ENCODE measurements around the gene KRT85. TPM values are rescaled to one million over a fixed set of nuclear protein-coding genes. Genes with fewer than 3 reads are reported as not detected.
A peak's percentile ranks its signal among the peaks of the same experiment; 100 is the strongest.

The KRT85 gene
- total RNA-seq, 1 experiment from 2014 or later = not detected

- TF ChIP-seq EZH2 (IDR thresholded peaks at IDR 0.05; ENCODE audit: low read depth) = no peak
- DNase-seq = no peak
- Histone ChIP-seq H3K9me3 (ENCODE audit: insufficient read depth, low read depth) (no peaks in the 10 kb centered on the region), H3K79me2 (ENCODE audit: low read depth) (no peaks in the 10 kb centered on the region), H3K4me3 (no peak overlapping the region), H4K20me1 (ENCODE audit: insufficient read depth) (no peaks in the 10 kb centered on the region), H3K27ac (no peak overlapping the region), H2AFZ (no peak overlapping the region), H3K36me3 (ENCODE audit: low read depth) (no peaks in the 10 kb centered on the region), H3K4me2 (no peak overlapping the region), H3K4me1 (replicated peaks; ENCODE audit: insufficient read depth) (no peaks in the 10 kb centered on the region), H3K27me3 (ENCODE audit: insufficient read depth, low read depth) (no peaks in the 10 kb centered on the region), H3F3A (ENCODE audit: insufficient read depth, low read depth) (no peaks in the 10 kb centered on the region; the same call in 1 of the 2 replicates), H3K9me2 (ENCODE audit: insufficient read depth) (no peaks in the 10 kb centered on the region)
- ChIA-PET POLR2A (ENCODE audit: unreplicated experiment) (interaction anchor here (0.6 kb wide), 1 partner anchor 319 kb away, joined by 3 read pairs; no protein-coding TSS in a partner anchor), CTCF (no interaction called here)
- intact Hi-C loops (cut with micrococcal nuclease; ENCODE audit: unreplicated experiment) = no loop called here
- no TSS peak for BruUV-seq (replicated peaks)
Measured at GRCh38 chr12:52391618-52392002, 24.3 kb upstream of the KRT85 start.

DNA sequence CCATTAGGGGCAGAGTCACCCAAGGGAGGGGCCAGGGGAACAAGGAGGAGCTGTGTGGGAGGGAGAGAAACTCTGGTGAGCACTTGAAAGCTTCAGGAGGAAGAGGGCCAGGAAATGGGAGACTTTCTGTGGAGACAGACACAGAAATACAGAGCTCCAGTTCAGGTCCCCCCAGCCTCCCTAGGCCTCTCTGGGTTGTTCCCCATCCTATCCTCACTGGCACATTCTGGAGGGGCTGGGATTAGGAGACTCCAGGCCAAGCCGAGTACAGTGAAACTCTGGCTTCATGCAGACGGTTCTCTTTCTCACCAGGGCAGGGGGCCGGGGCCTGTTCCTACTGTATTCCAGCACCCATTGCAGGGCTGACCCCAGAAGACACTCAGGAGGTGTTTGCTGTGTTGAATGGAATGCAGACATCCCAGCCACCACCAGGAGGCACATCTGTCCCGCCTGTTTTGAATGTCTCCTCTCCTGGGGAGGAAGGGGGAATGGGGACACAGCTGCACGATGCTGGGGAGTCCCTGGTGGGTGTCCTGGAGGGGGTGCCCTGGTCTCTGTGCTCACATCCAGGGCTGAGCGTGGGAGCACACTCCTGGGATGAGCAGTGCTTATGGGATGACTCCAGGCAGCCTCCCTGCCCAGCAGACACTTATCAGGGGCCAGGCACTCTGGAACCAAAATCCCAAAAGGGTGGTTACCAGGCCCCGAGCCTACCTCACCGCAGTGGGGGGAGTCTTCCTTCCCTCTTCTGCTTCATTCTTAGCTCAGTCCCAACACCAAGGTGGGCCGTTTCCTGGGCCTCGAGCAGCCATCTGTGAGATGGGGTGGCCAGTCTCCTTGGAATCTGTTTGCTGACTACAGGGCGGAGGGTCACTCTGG, 23.7 kb upstream of the KRT85 start:
- no peaks in the 10 kb centered on the region for H3K9me2 ChIP-seq (ENCODE audit: insufficient read depth)
- no peaks in the 10 kb centered on the region; the same call in 1 of the 2 replicates for H3F3A ChIP-seq (ENCODE audit: insufficient read depth, low read depth)
- H3K27me3 ChIP-seq (ENCODE audit: insufficient read depth, low read depth) = no peaks in the 10 kb centered on the region
- no peaks in the 10 kb centered on the region for H3K79me2 ChIP-seq (ENCODE audit: low read depth)
- no peak overlapping the region for H3K4me2 ChIP-seq
- H4K20me1 ChIP-seq (ENCODE audit: insufficient read depth) = no peaks in the 10 kb centered on the region
- no peak overlapping the region for H2AFZ ChIP-seq
- TF ChIP-seq EZH2 (IDR thresholded peaks at IDR 0.05; ENCODE audit: low read depth) (no peak), CTCF (conservative IDR thresholded peaks at IDR 0.05) (peak; percentile 83)
- intact Hi-C loops (cut with micrococcal nuclease; ENCODE audit: unreplicated experiment) = no loop called here
- POLR2A ChIA-PET (ENCODE audit: unreplicated experiment) = no interaction called here
- no peaks in the 10 kb centered on the region for H3K9me3 ChIP-seq (ENCODE audit: insufficient read depth, low read depth)
- DNase-seq = peak in 1 of 2 experiments; percentile 31
- H3K27ac ChIP-seq = no peak overlapping the region
- H3K4me1 ChIP-seq (replicated peaks; ENCODE audit: insufficient read depth) = no peaks in the 10 kb centered on the region
- CTCF ChIA-PET = interaction anchor here (0.7 kb wide), 1 partner anchor 105 kb away, joined by 3 read pairs; no protein-coding TSS in a partner anchor
- no peak overlapping the region for H3K4me3 ChIP-seq
- no peaks in the 10 kb centered on the region for H3K36me3 ChIP-seq (ENCODE audit: low read depth)
- no TSS peak for BruUV-seq (replicated peaks)

GRCh38 chr12:52389313-52390207, 22.3 kb upstream of the KRT85 start:
- no peaks in the 10 kb centered on the region for H3K27me3 ChIP-seq (ENCODE audit: insufficient read depth, low read depth)
- no TSS peak for BruUV-seq (replicated peaks)
- DNase-seq = no peak
- no peak overlapping the region for H2AFZ ChIP-seq
- no peaks in the 10 kb centered on the region for H3K9me3 ChIP-seq (ENCODE audit: insufficient read depth, low read depth)
- no peaks in the 10 kb centered on the region for H3K9me2 ChIP-seq (ENCODE audit: insufficient read depth)
- H3F3A ChIP-seq (ENCODE audit: insufficient read depth, low read depth) = no peaks in the 10 kb centered on the region; the same call in 1 of the 2 replicates
- CTCF ChIA-PET = interaction anchor here (0.7 kb wide), 1 partner anchor 69 kb away, joined by 17 read pairs; no protein-coding TSS in a partner anchor
- H3K4me1 ChIP-seq (replicated peaks; ENCODE audit: insufficient read depth) = no peaks in the 10 kb centered on the region
- no peak overlapping the region for H3K4me2 ChIP-seq
- H3K79me2 ChIP-seq (ENCODE audit: low read depth) = no peaks in the 10 kb centered on the region
- H3K4me3 ChIP-seq = no peak overlapping the region
- POLR2A ChIA-PET (ENCODE audit: unreplicated experiment) = no interaction called here
- H3K27ac ChIP-seq = no peak overlapping the region
- no peaks in the 10 kb centered on the region for H3K36me3 ChIP-seq (ENCODE audit: low read depth)
- intact Hi-C loops (cut with micrococcal nuclease; ENCODE audit: unreplicated experiment) = no loop called here
- no peaks in the 10 kb centered on the region for H4K20me1 ChIP-seq (ENCODE audit: insufficient read depth)
- TF ChIP-seq CTCF (conservative IDR thresholded peaks at IDR 0.05) (no peak), EZH2 (IDR thresholded peaks at IDR 0.05; ENCODE audit: low read depth) (no peak)

All from PC-9 (cell line).